ENCODE results near the gene ADAMTS13. TPM values are rescaled to one million over a fixed set of nuclear protein-coding genes. Genes with fewer than 3 reads are reported as not detected.
"Not testable (repeated sequence)": the region's sequence is repeated elsewhere in the genome, so short reads cannot be mapped to it uniquely, and the experiment has no call there.

Gene ADAMTS13
- total RNA-seq, 4 donors from 2014 or later, result 1.8 to 4.9 (median 3.8) TPM; not detected in 1

DNA sequence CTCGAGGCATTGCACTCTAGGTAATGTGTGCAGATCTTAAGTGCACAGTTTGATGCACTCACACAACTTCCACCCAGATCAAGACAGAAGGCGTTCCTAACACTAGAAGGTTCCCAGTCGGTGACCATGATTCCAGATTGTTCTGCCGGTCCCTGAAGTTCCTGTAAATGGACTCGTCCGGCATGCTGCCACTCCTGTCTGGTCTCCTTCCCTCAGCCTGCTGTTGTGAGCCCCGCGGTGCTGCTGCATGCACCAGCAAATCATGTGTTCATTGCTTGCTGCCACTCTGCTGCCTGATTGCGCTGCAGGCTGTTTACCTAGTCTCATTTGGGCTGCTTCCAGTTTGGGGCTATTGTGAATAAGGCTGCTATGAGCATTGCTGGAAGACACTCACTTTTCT, 34.5 kb upstream of the ADAMTS13 start:
- Histone ChIP-seq H3K27me3 (no peaks in the 10 kb centered on the region), H3K36me3 (no peaks in the 10 kb centered on the region), H3K9me3 (no peaks in the 10 kb centered on the region), H3K27ac (no peak overlapping the region), H3K4me1 (no peaks in the 10 kb centered on the region), H3K4me3 (no peak overlapping the region)
- no peak for TF ChIP-seq POLR2A (IDR thresholded peaks at IDR 0.05)
- TF ChIP-seq, protein P1, sequence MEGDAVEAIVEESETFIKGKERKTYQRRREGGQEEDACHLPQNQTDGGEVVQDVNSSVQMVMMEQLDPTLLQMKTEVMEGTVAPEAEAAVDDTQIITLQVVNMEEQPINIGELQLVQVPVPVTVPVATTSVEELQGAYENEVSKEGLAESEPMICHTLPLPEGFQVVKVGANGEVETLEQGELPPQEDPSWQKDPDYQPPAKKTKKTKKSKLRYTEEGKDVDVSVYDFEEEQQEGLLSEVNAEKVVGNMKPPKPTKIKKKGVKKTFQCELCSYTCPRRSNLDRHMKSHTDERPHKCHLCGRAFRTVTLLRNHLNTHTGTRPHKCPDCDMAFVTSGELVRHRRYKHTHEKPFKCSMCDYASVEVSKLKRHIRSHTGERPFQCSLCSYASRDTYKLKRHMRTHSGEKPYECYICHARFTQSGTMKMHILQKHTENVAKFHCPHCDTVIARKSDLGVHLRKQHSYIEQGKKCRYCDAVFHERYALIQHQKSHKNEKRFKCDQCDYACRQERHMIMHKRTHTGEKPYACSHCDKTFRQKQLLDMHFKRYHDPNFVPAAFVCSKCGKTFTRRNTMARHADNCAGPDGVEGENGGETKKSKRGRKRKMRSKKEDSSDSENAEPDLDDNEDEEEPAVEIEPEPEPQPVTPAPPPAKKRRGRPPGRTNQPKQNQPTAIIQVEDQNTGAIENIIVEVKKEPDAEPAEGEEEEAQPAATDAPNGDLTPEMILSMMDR (IDR thresholded peaks at IDR 0.05), result no peak
- intact Hi-C loops (cut with DNase I; ENCODE audit: low total_unique reads), result no loop called here
- no peak for DNase-seq

DNA sequence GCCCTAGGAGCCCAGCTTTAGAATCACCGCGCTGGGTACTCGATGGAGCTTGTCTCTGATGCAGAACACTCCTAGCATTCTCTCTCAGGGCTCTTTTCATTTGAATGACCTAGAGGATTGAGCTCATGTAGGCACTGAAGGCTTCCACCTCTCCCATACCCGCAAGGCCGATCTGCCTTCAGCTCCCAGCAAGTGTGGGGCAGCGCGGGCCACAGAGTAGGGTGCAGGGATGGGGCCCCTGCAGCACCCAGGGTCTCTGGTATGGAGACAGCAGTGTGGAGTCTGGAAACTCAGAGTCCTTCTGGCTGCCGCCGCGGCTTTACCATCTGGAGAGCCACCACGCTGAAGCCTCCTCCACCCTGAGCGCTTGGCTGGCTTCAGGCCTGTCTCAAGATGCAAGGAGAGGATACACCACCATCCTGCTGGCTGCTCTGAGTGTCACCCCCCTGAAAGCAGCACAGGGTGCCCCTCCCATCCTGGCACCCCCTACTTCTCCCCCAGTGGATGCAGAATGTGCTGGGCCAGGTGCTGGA, 33.1 kb upstream of the ADAMTS13 start:
- no peaks in the 10 kb centered on the region for H3K4me1 ChIP-seq
- DNase-seq, result no peak
- no peaks in the 10 kb centered on the region for H3K9me3 ChIP-seq
- H3K4me3 ChIP-seq, result no peak overlapping the region
- H3K36me3 ChIP-seq, result no peaks in the 10 kb centered on the region
- TF ChIP-seq POLR2A (IDR thresholded peaks at IDR 0.05), result no peak
- no peak overlapping the region for H3K27ac ChIP-seq
- H3K27me3 ChIP-seq, result no peaks in the 10 kb centered on the region
- intact Hi-C loops (cut with DNase I; ENCODE audit: low total_unique reads), result no loop called here

DNA sequence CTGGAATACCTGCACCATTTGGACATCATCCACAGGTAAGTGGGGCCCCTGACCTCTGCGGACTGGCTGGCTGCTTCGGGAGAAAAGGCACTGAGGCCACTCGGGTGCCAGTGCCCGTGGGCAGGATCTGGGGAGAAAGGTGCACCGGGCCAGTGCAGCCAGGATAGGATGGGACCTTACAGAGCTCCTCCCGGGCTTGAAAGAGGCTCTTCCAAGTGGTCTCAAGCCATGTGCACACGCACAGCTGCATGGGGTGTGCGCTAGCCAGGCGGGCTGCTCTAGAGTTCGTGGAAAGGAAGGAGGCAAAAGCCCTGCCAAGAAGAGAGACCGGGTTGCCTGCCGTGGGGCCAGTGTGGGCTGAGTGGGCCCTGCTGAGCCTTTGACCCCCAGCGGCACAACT, 32.6 kb upstream of the ADAMTS13 start:
- no peaks in the 10 kb centered on the region for H3K36me3 ChIP-seq
- H3K4me3 ChIP-seq, result no peak overlapping the region
- no peaks in the 10 kb centered on the region for H3K27me3 ChIP-seq
- H3K4me1 ChIP-seq, result no peaks in the 10 kb centered on the region
- no peaks in the 10 kb centered on the region for H3K9me3 ChIP-seq
- no peak for DNase-seq
- intact Hi-C loops (cut with DNase I; ENCODE audit: low total_unique reads), result no loop called here
- no peak overlapping the region for H3K27ac ChIP-seq
- TF ChIP-seq, protein P1 (IDR thresholded peaks at IDR 0.05), result no peak
- TF ChIP-seq POLR2A (IDR thresholded peaks at IDR 0.05), result no peak

DNA sequence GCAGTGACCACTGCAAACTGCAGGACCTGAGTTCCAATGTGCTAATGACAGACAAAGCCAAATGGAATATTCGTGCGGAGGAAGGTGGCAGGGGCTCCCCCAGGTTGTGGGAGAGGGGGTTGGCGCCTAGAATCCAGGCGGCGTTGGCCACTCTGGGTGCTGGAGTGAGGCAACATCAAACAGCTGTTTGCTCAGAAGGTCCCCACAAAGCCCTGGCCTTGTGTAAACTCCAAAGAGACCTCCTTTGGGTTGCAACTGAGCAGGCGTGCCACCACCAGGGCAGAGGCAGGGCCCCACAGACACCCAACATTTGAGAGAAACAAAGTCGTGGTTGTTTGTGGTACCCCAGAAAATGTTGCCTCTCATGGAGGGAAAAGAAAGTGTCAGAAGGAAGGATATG, 31.5 kb upstream of the ADAMTS13 start:
- no peaks in the 10 kb centered on the region for H3K4me1 ChIP-seq
- TF ChIP-seq POLR2A (IDR thresholded peaks at IDR 0.05), result no peak
- TF ChIP-seq, protein P1 (IDR thresholded peaks at IDR 0.05), result no peak
- H3K4me3 ChIP-seq, result no peak overlapping the region
- H3K27ac ChIP-seq, result no peak overlapping the region
- no peaks in the 10 kb centered on the region for H3K9me3 ChIP-seq
- no peaks in the 10 kb centered on the region for H3K36me3 ChIP-seq
- no peak for DNase-seq
- intact Hi-C loops (cut with DNase I; ENCODE audit: low total_unique reads), result no loop called here
- no peaks in the 10 kb centered on the region for H3K27me3 ChIP-seq

DNA sequence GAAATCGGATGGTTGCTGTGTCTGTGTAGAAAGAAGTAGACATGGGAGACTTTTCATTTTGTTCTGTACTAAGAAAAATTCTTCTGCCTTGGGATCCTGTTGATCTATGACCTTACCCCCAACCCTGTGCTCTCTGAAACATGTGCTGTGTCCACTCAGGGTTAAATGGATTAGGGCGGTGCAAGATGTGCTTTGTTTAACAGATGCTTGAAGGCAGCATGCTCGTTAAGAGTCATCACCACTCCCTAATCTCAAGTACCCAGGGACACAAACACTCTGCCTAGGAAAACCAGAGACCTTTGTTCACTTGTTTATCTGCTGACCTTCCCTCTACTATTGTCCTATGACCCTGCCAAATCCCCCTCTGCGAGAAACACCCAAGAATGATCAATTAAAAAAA, 30.7 kb upstream of the ADAMTS13 start:
- H3K9me3 ChIP-seq; H3K27me3 ChIP-seq; H3K4me3 ChIP-seq; H3K4me1 ChIP-seq; H3K36me3 ChIP-seq; DNase-seq; intact Hi-C loops (cut with DNase I; ENCODE audit: low total_unique reads); H3K27ac ChIP-seq: not testable (repeated sequence)

DNA sequence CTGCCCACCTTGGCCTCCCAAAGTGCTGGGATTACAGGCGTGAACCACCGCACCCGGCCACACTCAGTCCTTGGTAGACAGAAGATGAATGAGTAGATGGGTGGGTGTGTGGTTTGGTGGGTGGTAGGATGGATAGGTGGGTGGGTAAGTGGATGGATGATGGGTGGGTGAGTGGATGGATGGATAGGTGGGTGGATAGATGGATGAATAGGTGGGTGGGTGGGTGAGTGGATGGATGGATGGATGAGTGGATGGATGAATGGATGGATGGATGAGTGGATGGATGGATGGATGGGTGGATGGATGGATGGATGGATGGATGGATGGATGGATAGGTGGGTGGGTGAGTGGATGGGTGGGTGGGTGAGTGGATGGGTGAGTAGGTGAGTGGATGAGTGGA, 29.9 kb upstream of the ADAMTS13 start:
- H3K4me1 ChIP-seq; H3K36me3 ChIP-seq; intact Hi-C loops (cut with DNase I; ENCODE audit: low total_unique reads); H3K9me3 ChIP-seq; H3K27me3 ChIP-seq; H3K27ac ChIP-seq; H3K4me3 ChIP-seq; DNase-seq: not testable (repeated sequence)

DNA sequence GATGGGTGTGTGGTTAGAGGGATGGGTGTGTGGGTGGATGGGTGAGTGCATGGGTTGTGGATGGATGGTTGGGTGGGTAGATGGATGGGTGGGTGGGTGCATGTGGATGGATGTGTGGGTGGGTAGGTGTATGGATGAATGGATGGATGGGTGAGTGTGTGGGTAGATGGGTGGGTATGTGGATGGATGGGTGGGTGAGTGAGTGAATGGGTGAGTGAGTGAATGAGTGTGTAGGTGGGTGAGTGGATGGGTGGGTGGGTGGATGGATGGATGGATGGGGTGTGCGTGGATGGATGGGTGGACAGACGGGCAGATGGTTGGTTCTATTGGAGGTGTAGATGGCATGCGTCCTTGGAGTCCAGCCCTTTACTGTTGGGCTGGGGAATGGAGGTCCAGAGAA, 28.8 kb upstream of the ADAMTS13 start:
- H3K4me1 ChIP-seq, result no peaks in the 10 kb centered on the region
- no peaks in the 10 kb centered on the region for H3K9me3 ChIP-seq
- H3K36me3 ChIP-seq, result no peaks in the 10 kb centered on the region
- TF ChIP-seq POLR2A (IDR thresholded peaks at IDR 0.05), result no peak
- TF ChIP-seq, protein P1 (IDR thresholded peaks at IDR 0.05), result no peak
- intact Hi-C loops (cut with DNase I; ENCODE audit: low total_unique reads), result no loop called here
- H3K4me3 ChIP-seq, result no peak overlapping the region
- no peaks in the 10 kb centered on the region for H3K27me3 ChIP-seq
- DNase-seq, result no peak
- H3K27ac ChIP-seq, result no peak overlapping the region
